GM19328 (cell line): ENCODE data around the gene PRKAG3.
A peak's percentile ranks its signal among the peaks of the same experiment; 100 is the strongest.

Source experiments
- ATAC-seq: cut with Tn5 transposase; IDR thresholded peaks from one replicate; pipeline ENCODE4 v1.9.1; 2021; ENCODE audit warnings: mild to moderate bottlenecking, moderate library complexity; ENCODE audit not compliant: unreplicated experiment

Gene PRKAG3

DNA sequence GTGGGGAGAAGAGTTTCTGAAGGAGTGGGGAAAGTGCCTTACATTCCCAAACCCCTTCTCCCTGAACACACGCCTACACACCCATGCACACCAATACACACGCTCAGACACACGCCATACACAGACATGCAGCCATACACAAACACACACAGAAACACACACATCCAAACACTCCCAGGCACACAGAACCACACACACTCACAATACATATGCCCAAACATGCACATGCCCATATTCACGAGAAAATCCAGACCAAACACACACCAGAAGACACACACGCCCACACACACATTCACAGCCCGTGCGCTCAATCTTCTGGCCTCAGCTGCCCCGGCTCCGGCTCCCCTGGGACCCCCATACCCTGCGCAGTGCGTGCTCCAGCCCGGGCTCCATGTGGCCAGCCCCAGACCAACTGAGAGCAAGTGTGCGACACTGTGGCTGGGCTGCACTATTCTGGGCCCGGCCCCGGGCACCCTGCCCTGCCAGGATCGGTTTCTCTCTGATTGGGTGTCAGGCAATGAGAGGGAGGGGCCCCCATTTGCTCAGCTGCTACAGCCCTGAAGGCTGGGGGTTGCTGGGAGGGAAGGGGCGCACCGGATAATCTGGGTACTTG is at the start of gene PRKAG3:
TSS of gene PRKAG3 (minus strand) at position 426 of the 613 bp plus-strand sequence.
- no peak for ATAC-seq

GRCh38 chr2:218880859-218881594 is 49.4 kb upstream of the PRKAG3 start:
- ATAC-seq = no peak

DNA sequence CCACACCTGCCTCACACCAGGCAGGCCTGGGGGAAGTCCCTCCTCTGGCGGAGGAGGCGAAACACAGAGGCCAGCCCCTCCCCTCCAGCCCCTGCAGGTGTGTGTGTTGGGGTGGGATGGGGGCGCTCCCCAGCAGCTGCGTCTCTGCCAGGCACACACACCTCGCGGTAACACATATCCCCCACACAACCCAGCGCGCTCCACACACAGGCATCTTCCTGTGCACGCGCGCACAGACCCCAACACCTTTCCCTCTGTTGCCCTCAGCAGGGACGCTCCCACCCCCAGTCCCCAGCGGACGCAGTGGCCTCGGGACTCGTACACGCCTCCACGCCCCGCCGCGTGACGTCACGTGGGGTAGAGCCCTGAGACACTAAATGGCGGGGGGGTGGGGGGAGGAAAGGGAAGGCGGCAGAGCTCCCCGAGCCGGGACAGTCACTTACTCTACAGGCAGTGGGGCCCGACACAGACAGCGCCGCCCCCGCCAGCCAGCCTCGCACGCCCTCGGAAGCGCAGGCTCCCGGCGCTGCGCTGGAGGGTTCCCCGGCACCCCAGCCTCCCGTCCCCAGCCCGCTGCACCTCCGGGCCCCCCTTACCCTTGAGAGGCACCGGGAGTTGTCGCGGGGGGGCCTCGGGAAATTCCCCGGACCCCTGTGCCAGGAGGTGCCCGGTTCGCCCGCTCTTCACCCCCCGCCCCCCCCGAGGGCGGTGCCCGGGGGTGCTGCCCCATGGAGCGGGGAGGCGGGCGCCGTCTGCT is 48.7 kb upstream of the PRKAG3 start, which contains the start of gene WNT10A:
TSS of gene WNT10A (plus strand) at position 751 of the 757 bp plus-strand sequence. CDS start 144 bp downstream, outside the sequence.
- peak; percentile 70 for ATAC-seq

GRCh38 chr2:218879776-218880101 is 48.1 kb upstream of the PRKAG3 start:
- no peak for ATAC-seq

DNA sequence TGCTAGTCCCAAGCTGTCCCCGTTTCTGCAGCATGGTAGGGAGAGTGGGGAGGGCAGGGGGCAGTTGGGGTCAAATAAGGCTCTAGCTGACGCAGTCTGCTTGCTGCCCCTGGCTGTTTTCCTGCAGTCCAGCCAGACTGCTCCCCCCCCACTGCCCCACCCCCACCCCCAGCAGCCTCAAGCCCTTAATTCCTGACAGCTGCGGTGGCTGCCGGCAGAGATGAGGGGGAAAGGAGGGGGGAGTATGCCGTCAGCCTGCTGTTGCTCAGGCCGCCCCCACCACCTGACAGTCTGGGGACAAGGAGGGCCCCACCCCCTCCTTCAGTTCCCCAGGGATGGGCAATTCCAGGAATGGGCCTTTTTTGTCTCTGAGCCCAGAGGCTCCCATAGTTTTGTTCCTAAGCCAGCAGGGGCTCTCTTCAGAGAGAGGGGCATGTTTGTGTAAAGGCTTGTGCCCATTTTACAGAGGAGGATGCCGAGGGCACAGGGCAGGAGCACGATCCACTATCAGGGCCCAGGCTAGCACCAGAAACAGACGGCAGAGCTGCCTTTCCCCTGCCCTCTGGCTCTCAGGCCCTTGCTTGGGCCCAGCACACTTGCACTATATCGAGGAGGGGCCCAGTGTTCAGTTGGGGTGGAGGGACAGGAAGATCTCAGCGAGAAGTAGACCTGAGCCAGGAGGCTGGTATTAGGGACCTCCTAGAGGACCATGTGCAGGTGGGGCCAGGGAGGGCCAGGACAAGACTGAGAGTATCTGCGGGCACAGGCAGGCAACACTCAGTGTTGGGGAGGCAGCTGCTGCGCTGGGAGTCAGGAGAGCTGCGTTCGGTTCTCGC is 47.5 kb upstream of the PRKAG3 start:
- ATAC-seq = no peak

DNA sequence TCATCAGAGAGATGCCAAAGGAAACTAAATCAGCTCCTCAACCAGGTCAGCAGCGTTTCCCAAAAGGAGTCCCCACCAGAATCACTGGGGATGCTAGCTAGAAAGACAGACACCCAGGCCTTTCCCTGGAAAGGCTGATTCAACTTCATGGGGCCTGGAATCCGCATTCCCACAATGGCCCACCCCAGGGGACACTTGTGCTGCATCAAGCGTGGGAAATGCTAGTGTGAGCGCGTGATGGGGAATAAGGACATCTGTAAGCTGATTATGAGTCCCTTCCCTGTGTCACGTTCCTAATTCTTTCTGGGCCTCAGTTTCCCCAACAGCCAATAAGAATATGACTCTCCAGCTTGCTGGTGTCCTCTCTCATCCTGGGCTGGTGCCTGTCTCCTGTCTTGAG is 46.9 kb upstream of the PRKAG3 start:
- ATAC-seq = no peak

GRCh38 chr2:218877891-218878290 is 46.3 kb upstream of the PRKAG3 start:
- ATAC-seq = no peak

GRCh38 chr2:218877331-218877730 is 45.7 kb upstream of the PRKAG3 start:
- ATAC-seq = no peak

DNA sequence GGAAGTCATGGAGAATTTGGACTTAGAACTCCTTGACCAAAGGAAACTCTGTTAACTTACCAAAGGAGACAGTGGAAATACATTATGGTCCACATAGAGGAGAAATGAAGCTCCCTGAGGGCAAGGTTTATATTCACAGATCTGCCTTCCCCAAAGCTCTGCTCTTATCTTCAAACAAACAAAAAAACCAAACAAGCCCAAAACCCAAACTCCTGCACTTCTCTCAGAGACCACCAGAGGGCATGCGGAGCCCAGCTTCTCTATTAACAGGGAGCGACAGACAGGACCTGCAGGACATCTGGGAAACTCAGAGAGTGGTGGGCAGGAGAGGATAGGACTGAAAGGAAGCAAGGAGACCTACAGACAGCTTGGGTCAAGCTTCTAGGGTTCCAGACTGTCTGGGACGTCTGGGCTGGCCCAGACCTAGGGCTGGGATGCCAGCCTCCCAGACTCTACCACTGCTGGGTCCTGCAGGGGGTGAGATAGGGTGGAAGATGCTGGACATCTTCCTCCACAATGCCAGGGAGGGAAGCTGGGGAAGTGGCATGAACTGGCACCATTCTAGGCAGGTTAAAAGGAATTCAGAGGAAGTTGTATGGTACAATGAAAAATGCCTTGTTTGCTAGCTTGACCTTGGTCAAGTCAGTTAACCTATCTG is 45.1 kb upstream of the PRKAG3 start:
- no peak for ATAC-seq

- ATAC-seq = no peak
These were observed 44.2 kb upstream of the PRKAG3 start for GRCh38 chr2:218875692-218876246.

DNA sequence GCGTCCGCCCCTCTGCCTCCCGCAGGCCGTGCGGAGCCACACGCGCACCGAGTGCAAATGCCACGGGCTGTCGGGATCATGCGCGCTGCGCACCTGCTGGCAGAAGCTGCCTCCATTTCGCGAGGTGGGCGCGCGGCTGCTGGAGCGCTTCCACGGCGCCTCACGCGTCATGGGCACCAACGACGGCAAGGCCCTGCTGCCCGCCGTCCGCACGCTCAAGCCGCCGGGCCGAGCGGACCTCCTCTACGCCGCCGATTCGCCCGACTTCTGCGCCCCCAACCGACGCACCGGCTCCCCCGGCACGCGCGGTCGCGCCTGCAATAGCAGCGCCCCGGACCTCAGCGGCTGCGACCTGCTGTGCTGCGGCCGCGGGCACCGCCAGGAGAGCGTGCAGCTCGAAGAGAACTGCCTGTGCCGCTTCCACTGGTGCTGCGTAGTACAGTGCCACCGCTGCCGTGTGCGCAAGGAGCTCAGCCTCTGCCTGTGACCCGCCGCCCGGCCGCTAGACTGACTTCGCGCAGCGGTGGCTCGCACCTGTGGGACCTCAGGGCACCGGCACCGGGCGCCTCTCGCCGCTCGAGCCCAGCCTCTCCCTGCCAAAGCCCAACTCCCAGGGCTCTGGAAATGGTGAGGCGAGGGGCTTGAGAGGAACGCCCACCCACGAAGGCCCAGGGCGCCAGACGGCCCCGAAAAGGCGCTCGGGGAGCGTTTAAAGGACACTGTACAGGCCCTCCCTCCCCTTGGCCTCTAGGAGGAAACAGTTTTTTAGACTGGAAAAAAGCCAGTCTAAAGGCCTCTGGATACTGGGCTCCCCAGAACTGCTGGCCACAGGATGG is 42.0 kb upstream of the PRKAG3 start:
- ATAC-seq = no peak

- no peak for ATAC-seq
These were observed 41.2 kb upstream of the PRKAG3 start for GRCh38 chr2:218872645-218873358.

- ATAC-seq = no peak
These were observed 40.0 kb upstream of the PRKAG3 start for GRCh38 chr2:218871345-218872302.

GRCh38 chr2:218870984-218871344 is 39.4 kb upstream of the PRKAG3 start:
- ATAC-seq = no peak

DNA sequence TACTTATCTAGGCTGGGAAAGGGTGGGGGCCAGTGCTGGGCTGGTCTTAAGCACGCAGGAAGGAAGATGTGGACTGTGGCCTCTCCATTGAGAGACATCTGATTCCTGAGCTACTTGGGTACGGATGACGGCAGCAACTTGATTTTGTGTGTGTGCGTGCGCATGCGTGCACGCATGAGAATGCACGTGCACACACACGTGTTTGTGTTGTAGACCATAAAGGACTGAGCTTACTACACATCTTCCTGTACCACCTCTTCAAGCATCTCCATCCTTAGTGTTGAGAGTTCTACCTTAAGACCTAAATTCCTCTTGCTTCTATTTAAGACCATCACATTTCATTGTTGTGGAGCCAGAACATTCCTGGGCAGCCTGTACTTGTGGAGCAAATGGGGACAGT is 37.5 kb upstream of the PRKAG3 start:
- no peak for ATAC-seq

DNA sequence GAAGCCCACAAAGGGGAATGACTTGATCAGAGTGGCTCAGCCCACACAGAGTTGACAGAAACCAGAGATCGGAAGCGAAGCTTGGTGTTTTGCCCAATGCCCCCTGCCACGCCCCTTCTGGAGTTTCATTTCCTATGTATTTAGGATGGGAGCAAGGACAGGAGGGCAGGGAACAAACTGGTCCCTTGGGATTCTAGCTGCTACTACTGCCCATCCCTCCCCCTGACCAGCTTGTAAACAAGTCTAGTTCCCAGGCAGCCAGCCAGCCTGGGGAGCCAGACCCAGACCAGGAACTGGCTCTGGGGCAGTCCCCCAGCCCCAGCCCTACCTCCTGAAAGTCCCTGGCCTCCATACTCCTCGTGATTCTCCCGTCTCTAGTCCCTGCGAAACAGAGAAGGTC is 36.3 kb upstream of the PRKAG3 start:
- no peak for ATAC-seq

DNA sequence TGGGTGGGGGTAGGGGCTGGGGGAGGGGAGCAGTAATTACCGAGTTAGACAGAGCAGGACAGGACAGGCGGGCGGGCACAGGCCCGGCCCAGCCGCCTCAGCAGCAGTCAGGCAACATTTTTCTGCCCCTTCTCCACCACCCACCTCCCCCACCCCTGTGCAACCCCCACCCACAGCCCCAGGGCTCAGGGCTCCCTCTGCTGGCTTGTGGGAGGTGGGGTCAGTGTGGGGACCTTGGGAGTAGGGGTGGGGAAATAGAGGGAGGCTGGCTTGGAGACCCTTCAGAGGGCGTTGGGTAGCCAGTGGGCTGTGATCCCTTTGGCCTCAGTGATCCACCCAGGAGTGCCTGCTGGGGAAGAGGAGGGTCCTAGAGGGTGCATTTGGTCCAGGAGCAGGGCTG is 34.4 kb upstream of the PRKAG3 start:
- no peak for ATAC-seq

DNA sequence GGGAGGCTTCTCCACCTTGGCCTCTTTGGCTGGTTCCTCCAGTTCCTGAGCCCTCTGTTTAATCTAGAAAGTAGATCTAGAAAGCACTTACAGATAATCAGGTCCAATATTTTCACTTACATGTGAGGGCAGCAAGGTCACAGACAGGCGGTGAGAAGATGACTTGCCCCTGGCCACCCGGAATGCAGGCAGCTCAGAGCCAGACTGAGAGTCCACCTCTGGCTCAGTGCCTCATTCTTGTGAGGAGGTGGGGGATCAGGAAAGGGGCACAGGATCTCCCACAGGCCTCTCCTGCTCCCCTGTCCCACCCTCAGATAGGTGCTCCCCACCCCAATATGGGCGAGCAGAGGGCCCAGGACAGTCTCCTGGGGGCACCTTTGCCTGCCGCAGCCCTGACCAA is 33.8 kb upstream of the PRKAG3 start:
- ATAC-seq = no peak
